HG02884 (cell line): Measurements from ENCODE around the gene PTK6.
"Not testable (repeated sequence)": the region's sequence is repeated elsewhere in the genome, so short reads cannot be mapped to it uniquely, and the experiment has no call there.

Source experiments
- ATAC-seq: cut with Tn5 transposase; IDR thresholded peaks from one replicate; pipeline ENCODE4 v1.9.1; 2021; ENCODE audit warnings: mild to moderate bottlenecking, moderate library complexity; ENCODE audit not compliant: unreplicated experiment

PTK6 gene

DNA sequence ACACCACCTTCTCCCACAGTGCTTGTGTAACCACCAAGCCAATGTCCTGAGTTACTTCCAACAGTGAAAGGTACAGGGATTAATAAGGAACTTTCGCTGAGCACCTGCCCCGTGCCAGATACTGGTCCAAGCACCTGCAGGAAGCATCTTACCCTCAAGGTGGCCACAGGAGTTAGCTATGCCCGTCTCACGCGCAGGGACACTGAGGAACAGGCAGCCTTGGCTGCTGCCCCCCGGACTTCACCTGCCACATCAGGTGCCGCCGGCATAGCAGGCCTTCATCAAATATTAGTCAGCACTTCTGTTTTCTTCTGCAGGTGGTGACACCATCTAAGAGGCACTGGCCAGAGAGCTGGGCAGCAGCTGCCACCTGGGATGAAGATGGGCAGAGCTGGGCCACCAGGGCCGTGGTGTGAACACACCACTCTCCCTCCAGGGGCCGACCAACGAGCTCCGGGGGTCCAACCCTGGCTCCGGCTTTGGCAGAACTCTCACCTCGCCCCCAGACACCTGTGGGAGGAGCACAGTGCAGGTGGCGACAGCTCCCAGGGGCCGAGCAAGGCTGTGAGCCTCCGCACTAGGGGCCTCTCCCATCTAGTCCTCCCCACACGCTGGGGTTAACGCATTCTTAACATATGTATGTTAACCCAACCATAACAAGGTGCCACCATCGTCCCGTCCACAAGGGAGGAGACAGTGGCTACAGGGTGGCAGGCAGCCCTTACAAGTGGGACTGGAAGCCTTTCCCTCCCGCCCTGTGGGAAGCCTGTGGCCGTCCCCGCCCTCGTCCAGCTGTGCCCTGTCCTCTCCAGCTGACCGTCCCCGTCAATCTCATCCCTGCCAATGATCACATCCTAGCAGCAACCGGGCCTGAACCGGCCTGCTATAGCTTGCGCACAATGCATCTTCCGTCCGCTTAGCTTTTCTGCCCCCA is 19.5 kb downstream of the PTK6 start:
- no peak for ATAC-seq

DNA sequence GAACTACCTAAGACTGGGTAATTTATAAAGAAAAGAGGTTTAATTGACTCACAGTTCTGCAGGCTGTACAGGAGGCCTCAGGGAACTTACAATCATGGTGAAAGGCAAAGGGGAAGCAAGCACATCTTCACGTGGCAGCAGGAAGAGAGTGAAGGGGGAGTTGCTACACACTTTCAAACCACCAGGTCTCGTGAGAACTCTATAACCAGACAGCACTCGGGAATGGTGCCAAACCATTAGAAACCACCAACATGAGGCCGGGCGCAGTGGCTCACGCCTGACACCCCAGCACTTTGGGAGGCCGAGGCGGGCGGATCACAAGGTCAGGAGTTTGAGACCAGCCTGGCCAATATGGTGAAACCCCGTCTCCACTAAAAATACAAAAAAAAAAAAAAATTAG is 22.7 kb downstream of the PTK6 start:
- ATAC-seq: not testable (repeated sequence)

DNA sequence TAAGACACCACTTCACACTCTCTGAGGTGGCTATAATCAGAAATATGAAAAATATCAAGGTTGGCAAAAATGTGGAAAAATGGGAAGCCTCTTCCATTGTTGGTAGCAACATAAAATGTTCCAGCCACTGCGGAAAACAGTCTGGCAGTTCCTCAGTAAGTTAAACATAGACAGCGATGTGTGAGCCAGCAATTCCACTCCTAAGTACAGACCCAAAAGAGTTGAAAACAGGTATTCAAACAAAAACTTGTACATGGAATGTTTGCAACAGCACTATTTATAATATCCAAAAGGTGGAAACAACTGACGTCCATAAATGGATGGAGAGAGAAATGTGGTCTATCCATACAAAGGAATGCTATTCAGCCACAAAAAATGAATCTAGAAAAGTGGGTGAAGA is 24.0 kb downstream of the PTK6 start:
- ATAC-seq: no peak

DNA sequence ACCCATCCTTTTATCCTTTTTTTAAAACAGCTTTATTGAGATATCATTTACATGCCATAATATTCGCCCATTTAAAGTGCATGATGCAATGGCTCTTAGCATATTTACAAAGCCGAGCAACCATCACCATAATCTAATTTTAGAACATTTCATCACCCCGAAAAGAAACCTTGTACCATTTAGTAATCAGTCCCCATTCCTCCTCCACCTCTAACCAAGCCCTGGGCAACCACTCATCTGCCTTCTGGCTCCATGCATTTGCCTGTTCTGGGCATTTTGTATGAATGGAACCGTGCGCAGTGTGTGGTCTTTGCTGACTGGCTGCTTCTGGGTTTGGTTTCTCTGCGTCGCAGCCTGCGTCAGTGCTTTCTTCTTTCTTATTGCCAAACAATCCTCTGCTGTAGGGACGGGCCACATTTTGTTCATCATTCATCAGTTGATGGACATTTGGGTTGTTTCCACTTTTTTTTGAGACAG is 28.1 kb downstream of the PTK6 start:
- no peak for ATAC-seq

DNA sequence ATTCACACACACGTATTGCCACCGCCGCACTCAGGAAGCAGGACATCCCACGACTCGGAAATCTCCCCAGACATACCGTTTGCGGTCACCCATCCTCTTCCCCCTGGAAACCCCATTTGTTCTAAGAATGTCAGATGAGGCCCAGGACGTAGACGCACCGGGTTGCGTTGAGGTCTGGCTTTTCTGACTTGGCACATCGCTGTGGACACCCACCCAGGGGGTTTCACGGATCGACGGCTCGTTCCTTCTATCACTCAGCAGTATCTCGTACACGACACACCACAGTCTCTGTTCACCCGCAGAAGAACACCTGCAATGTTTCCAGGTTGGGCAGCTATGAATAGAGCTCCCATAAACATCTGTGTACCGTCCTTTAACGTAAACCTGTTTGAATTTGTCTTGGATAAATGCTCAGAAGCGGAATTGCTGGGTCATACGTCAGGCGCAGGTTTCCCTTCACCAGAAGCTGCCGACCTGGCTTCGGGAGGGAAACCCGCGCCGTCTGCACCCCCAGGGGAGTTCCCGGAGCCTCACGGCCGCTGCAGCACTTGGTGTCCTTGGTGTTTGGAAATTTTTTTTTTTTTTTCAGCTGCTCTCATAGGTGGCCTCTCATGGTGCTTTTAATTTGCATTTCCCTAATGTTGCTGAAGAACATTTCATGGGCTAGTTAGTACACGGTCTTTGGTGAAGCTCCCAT is 29.0 kb downstream of the PTK6 start:
- no peak for ATAC-seq

DNA sequence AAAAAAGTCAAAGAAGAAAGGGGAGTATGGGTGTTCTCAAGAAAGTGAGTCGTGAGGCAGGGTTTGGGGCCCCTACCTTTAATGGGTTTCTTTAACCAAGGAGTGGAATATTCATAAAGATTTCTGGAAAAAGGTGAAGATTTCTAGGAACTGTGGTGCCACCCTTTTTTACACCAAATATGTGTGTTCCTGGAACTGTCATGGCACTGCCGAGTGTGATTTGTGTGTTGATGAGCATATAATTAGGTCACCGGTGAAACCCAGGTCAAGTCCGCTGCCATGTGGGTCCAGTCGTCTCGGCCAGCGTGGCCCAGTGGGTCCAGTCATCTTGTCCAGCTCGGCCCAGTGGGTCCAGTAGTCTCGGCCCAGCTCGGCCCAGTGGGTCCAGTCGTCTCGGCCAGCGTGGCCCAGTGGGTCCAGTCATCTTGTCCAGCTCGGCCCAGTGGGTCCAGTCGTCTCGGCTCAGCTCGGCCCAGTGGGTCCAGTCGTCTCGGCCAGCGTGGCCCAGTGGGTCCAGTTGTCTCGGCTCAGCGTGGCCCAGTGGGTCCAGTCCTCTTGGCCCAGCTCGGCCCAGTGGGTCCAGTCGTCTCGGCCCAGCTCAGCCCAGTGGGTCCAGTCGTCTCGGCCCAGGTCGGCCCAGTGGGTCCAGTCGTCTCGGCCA is 30.0 kb downstream of the PTK6 start:
- no peak for ATAC-seq

DNA sequence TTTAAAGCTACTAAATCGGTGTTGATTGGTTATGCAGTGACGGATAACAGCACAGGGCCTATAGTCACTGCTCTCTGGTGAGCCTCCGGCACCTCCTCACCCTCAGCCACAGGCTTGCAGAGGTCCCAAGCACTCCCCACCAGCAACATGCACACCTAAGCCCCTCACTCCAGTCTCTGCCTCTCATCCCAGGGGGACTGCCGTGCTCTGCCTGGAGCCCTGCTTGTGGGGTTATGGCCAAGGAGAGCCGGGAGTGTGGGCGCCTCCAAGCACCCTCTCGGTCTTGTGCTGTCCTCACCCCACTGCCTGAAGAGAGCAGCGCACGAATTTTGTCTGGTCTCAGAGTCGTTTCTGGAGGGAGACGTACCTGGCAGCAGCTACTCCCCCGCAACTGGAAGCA is 31.5 kb downstream of the PTK6 start:
- no peak for ATAC-seq

DNA sequence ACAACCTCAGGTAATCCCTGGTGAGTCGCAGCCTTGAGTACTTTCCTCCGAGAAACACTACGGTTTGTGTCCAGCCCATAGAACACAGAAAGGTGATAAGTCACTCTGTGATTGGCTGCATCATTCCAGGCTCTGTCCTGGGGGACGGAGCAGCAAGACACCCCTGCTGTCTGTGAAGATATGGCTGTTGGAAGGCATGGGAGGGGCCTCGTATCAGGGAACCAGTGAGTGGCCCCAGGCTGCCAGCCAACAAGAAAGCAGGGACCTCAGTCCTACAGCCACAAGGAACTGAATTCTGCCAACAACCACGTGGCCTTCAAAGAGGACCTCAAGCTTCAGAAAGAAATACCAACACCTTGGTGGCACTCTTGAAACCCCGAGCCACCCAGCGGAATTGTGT is 31.9 kb downstream of the PTK6 start:
- no peak for ATAC-seq

DNA sequence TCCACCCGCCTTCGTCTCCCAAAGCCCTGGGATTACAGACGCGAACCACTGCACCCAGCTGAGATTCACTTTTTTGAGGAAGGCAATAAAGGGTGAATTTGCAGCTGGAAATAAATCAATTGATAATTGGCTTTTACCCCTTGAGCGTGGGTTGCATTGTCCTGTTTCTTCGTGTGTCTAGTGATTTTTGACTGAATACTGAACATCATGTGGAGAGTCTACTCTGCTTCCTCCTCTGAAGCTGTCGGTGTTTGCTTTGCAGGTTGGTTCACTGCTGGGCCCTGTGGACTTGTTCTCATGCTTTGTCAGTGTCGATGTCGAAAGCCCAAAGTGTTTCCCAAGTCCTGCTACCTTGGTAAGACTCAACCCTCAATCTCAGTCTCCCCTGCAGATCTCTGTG is 32.5 kb downstream of the PTK6 start:
- ATAC-seq: no peak

DNA sequence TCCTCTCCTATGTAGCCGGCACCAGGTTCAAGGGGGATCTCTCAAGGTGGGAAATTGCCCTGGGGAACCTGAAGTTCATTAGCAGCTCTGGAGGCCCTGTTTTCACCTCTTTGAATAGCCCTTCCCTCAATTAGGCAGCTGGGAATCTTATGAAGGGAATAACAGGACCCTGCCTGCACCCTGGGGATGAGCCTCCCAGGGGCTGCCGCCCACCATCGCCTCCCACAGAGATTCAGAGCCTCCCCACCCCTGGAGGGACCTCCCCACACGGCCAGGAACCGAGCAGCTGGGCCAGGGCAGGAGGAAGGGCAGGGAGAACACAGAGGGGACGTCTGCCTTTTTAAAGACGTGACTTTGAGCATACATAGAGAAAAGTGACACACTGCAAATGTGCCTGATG is 33.7 kb downstream of the PTK6 start:
- no peak for ATAC-seq

DNA sequence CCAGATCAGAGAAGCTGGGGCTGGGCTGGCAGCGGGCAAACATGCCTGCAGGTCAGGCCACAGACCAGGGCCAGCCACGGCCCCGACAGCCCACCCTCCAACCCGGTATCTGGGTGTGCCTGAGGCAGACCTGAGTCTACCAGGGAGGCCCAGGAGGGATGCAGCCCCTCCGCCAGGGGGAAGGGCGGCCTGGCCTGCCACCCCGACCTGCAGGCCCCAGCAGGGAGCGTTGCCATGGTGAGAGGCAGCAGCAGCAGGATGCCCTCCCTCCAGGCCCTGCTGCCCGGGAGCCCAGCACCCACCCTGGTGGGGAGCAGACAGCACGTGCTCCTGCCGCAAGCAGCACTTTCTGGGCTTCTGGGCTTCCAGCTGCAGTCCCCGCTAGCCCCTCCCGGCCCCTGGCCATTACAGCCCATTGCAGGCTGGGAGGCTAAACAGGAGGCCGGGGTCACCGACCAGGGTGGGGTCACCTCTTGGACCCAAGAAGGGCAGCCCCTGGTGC is 34.5 kb downstream of the PTK6 start:
- no peak for ATAC-seq

DNA sequence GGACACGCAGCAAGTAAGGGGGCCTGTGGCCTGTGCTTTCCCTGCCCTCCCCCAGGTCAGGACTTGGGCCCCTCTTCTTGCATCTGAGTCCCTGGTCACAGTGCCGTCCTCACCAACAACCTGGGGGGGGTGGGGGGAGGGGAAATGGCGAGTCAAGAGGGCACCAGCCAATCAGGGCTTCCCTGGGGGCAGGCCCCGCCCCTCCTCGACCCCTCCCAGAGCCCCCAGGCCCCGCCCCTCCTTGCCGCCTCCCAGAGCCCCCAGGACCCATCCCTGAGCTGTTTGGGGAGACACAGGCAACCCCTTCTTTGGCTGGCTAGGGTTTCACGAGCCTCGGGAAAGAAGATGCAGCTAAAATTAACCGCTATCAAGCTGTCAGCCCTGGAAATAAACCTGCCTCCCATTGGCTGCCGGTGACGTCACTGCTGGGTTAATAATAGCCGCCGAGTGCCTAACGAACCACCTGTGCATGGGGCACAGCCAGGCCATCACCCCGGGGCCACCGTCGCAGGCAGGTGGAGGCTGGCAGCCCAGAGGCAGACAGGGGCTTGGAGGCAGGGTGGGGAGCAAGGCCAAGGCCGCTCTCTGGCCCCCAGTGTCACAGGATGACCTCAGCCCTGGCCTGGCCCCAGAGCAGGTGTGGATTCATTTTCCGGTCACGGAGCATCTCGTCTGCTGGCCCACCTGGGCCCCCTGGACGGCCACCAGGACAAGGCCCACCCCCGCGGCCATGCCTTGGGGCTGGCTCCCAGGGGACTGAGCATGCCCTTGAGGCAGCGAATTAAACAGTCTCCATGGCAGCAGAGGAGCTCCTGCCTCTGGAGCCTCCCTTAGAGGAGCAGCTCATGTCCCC is 35.1 kb downstream of the PTK6 start:
- no peak for ATAC-seq

DNA sequence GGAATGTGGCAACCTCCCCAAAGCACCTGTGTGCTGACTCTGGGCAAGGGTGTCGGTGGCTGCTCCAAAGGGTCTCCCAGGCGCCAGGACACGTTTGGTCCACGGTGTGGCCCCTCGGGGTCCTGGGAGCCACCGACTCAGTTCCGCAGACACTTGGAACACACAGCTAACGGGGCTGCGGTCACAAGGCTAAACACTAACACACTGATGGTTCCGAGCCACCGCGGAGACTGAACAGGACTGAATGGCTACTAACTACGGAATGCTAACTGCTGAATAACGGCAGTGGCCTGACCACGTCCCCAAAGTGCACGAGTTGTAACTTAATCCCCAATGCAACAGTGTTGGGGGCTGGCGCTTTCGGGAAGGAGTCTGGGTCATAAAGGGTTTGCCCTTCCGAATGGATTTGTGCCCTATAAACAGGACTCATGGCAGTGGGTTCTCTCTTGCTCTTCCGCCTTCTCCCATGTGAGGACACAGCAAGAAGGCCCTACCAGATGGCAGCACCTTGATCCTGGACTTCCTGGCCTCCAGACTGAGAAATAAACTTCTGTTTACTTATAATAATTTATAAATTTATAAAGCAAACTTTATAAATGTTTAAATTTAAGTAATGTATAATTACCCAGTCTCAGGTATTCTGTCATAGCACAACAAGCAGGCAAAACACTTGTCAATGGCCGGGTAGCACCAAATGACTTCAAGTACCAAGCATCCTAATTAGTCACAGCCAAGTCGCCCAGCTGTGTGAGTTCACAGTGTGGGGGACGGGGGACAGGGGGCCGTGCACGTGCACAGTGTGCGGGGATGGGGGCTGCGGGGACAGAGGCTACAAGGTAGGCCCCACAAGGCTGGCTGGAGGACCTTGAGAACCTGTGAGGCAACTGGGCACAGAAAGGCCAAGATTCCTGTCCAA is 36.0 kb downstream of the PTK6 start:
- no peak for ATAC-seq

DNA sequence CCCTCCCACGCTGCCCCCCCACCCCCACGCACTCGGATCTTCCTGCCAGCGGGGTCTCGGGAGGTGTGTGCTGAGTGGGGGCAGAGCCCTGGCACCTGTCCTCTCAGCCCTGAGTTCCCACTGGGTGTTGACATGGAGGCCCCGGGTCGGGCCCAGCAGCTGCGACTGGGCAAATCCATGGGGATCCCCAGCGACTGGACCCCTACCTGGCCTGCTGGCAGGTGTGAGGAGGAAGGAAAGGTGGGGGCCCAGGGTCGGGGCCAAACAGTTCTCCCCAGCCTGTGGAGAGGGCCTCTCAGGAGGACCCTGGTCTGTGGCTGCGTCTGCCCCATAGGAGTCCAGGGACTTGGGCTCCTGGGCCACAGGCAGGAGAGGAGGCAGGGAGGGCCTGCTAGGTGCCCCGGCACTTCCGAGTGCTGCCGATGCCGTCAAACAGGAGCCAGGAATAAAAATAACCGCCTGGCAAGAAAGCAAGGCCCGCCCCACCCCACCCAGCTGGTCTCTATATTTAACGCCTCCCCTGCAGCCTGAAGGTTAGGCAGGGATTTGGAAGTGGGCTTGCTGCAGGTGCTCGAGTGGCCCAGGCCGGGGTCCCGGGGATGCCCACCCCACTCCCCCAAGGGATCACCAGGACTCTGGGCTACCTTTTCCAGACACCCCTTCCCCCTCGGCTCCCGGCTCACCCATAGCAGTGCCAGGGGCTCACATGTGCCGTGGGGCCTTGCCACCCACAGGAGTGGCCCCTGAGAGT is 36.9 kb downstream of the PTK6 start:
- ATAC-seq: no peak

DNA sequence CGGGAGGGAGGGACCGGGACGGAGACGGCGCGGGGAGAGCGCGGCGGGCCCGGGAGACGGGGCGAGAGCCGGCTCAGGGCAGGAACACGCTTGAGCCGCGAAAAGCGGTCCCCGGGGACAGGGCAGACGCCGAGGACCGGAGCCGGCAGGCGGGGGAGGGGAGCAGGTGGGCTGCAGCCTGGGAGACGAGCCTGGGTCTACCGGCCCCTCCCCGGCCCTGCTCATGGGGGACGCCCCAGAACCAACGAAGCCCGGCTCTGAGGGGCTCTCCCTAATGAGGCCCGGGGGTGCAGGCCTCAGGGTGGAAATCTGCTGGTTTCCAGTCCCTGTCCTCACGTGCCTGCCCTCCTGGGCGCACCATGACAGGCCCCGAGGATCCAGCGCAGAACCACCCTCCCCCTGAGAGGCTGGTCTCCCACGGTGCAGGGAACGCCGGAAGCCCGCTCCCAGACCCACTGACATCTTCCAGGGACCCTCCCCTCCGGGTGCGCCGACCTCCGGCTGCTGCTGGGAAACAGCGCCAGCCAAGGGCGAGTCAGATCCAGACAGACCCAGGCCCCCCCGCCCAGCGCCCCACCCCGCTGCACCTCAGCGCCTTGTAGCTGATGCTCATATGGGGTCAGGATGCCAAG is 37.7 kb downstream of the PTK6 start:
- ATAC-seq: no peak

DNA sequence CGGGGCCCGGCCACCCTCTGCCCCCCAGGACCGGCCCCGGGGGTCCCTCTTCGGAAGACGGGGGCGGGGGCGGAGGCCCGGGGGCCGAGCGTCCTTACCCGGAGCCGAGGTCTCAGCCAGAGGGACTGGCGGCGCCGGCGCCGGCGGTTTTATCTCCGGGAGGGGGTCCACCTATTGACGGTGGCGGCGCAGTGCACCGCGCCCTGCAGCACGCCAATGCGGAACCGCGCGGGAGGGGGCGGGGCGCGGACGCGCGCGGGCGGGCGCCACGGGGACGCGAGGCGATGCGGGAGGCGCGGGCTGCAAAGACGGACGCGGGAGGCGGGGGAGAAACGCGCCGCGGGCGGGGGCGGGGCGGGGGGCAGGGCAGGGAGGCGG is 38.2 kb downstream of the PTK6 start, which contains the start of gene EEF1A2:
Gene EEF1A2 (minus strand): TSS at position 124 of the 378 bp plus-strand sequence. CDS start 1,320 bp downstream, outside the sequence.
- no peak for ATAC-seq

DNA sequence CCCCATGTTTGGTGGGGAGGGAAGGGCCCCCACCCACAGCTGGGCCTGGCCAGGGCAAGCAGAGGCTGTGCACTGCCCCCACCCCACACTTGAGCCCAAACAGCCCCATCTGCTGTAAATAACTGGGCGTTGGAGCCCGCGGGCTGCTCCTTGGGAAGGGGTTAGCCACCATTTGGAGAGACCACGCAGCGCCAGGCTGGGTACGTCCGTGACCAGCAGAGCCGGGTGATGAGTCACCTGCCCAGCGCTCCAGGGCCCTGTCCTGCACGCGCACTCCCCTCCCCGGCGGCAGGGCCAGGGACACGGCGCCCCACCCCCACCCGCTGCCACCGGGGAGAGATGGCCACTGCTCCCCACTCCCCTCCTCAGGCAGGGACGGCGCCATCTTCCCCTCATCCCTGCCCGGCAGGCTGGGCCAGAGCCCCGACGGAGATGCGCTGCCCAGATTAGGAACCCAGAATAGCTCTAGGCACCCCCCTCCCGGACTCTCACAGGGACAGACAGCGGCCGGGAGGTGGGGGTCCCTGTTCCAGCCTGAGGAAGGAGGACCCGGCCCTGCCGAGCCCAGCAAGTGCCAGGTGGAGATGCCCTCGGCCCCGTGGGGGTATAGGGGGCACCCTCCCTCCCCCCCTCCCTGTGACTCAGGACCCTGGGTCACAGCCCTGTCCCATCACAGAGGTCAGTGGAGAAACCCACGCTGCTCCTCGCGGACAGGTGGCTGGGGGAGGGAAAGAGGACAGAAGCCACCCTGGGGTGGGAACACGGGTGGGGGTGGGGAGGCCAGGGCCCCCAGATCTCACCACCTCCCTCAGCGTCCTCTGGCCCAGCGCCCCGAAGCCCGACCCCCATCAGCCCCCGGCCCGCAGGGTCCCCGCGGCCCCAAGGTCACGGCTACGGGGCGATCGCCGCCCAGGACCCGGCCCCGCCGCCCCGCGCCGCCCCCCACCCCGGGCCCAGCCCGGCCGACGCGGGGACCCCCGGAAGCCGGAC is 38.9 kb downstream of the PTK6 start:
- ATAC-seq: no peak
